Measurements from ENCODE around the gene FRAT2. TPM values are rescaled to one million over a fixed set of nuclear protein-coding genes. Genes with fewer than 3 reads are reported as not detected.

FRAT2 gene
- total and polyA plus RNA-seq, 2 of the 13 experiments (the other 11 are each of a cell fraction or from before 2014, with no cell fraction given) = 7.2 to 14.1 TPM

DNA sequence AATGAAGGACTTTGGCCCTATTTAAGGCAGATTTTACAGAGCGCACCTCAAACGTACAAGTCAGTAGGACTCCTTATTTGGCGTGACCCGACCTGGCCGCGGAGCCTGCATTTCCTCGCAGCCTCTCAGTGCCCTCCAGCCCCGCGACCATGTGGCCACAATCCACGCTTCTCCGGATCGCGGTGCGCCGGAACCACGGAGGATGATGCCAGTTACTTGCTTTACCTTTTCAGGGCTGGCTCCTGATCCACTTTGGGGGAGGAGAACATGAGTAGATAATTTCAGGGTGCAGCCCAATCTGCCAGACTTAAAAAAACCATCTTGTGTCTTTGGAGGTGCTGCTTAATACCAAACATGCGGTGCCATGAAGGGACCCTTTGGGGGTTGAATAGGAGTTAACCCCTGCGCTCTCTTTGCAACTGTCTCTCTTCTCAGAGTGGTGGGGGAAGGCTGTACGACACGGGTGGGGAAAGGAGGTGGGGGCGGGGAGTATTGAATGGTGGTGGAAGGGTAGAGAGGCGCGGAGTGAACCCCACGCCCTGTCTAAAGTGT lies 14.0 kb downstream of the FRAT2 start (continued):
- TF ChIP-seq, protein P1, sequence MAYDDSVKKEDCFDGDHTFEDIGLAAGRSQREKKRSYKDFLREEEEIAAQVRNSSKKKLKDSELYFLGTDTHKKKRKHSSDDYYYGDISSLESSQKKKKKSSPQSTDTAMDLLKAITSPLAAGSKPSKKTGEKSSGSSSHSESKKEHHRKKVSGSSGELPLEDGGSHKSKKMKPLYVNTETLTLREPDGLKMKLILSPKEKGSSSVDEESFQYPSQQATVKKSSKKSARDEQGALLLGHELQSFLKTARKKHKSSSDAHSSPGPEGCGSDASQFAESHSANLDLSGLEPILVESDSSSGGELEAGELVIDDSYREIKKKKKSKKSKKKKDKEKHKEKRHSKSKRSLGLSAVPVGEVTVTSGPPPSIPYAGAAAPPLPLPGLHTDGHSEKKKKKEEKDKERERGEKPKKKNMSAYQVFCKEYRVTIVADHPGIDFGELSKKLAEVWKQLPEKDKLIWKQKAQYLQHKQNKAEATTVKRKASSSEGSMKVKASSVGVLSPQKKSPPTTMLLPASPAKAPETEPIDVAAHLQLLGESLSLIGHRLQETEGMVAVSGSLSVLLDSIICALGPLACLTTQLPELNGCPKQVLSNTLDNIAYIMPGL (CRISPR knock-in tag; IDR thresholded peaks at IDR 0.05; ENCODE audit: borderline replicate concordance in 1 of 2, low read depth in 1 of 2) = peak in 1 of 2 experiments; percentile 5; a peak in 1 of 4 replicates
- TF ChIP-seq BATF2 (CRISPR knock-in tag; IDR thresholded peaks at IDR 0.05) (0 out of 2 replicates have a peak, but pooled peaks have one; percentile 66), ZNF350 (CRISPR knock-in tag; IDR thresholded peaks at IDR 0.05; ENCODE audit: borderline replicate concordance, low read depth) (0 out of 2 replicates have a peak, but pooled peaks have one; percentile 11), ZNF563 (CRISPR knock-in tag; IDR thresholded peaks at IDR 0.05) (no peak), ZNF709 (CRISPR knock-in tag; IDR thresholded peaks at IDR 0.05) (0 out of 2 replicates have a peak, but pooled peaks have one; percentile 12), ZBTB33 (CRISPR knock-in tag; IDR thresholded peaks at IDR 0.05) (peak; percentile 34; the same call in 1 of the 2 replicates), SPEN (CRISPR knock-in tag; IDR thresholded peaks at IDR 0.05; ENCODE audit: low read depth) (0 out of 2 replicates have a peak, but pooled peaks have one; percentile 9), XRCC5 (optimal IDR thresholded peaks at IDR 0.05; ENCODE audit: low read length) (peak; percentile 5), ZNF597 (CRISPR knock-in tag; IDR thresholded peaks at IDR 0.05) (no peak), MATR3 (CRISPR knock-in tag; IDR thresholded peaks at IDR 0.05) (no peak), ZSCAN12 (CRISPR knock-in tag; IDR thresholded peaks at IDR 0.05) (no peak), ZNF672 (CRISPR knock-in tag; IDR thresholded peaks at IDR 0.05) (peak; percentile 63; the same call in 1 of the 2 replicates), FOXM1 (CRISPR knock-in tag; IDR thresholded peaks at IDR 0.05) (no peak)
- TF ChIP-seq, protein P2, sequence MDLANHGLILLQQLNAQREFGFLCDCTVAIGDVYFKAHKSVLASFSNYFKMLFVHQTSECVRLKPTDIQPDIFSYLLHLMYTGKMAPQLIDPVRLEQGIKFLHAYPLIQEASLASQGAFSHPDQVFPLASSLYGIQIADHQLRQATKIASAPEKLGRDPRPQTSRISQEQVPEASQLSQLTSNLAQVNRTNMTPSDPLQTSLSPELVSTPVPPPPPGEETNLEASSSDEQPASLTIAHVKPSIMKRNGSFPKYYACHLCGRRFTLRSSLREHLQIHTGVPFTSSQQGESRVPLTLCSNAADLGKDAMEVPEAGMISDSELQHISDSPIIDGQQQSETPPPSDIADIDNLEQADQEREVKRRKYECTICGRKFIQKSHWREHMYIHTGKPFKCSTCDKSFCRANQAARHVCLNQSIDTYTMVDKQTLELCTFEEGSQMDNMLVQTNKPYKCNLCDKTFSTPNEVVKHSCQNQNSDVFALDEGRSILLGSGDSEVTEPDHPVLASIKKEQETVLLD (CRISPR knock-in tag; IDR thresholded peaks at IDR 0.05; ENCODE audit: low read depth) = 0 out of 2 replicates have a peak, but pooled peaks have one; percentile 24
- TF ChIP-seq, protein P3, sequence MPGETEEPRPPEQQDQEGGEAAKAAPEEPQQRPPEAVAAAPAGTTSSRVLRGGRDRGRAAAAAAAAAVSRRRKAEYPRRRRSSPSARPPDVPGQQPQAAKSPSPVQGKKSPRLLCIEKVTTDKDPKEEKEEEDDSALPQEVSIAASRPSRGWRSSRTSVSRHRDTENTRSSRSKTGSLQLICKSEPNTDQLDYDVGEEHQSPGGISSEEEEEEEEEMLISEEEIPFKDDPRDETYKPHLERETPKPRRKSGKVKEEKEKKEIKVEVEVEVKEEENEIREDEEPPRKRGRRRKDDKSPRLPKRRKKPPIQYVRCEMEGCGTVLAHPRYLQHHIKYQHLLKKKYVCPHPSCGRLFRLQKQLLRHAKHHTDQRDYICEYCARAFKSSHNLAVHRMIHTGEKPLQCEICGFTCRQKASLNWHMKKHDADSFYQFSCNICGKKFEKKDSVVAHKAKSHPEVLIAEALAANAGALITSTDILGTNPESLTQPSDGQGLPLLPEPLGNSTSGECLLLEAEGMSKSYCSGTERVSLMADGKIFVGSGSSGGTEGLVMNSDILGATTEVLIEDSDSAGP (CRISPR knock-in tag; IDR thresholded peaks at IDR 0.05; ENCODE audit: borderline replicate concordance) = peak; percentile 45; the same call in 1 of the 2 replicates
